Activated T-helper 1 cell treated with anti-CD3 and anti-CD28 coated beads, Interleukin-12 subunit alpha, Interleukin-12 subunit beta, Interleukin-2, Interleukin-4 antibody, amounts not matched to agents 30 ng/mL and 10 ng/mL and 1 ng/mL, durations not matched to agents 14 hours and 24 hours and 36 hours (primary cell): ENCODE results near the gene SERPINB10. TPM values are rescaled to one million over a fixed set of nuclear protein-coding genes. Genes with fewer than 3 reads are reported as not detected.

Experiments
- DNase-seq: peaks from one replicate; pipeline ENCODE4 v3.0.0; 2021; ENCODE audit warnings: low spot score
- H3K27ac Mint-ChIP-seq: one replicate; pipeline ENCODE4 v1.8.0; 2021; ENCODE audit warnings: mild to moderate bottlenecking, mixed read lengths
- H3K27me3 Mint-ChIP-seq: one replicate; pipeline ENCODE4 v1.8.0; 2022; ENCODE audit warnings: mild to moderate bottlenecking, moderate library complexity, mixed read lengths; ENCODE audit not compliant: insufficient read depth
- H3K36me3 Mint-ChIP-seq: one replicate; pipeline ENCODE4 v1.8.0; 2021; ENCODE audit warnings: low read depth, mixed read lengths
- H3K4me1 Mint-ChIP-seq: one replicate; pipeline ENCODE4 v1.8.0; 2021; ENCODE audit warnings: low read depth, mixed read lengths
- H3K4me3 Mint-ChIP-seq: one replicate; pipeline ENCODE4 v1.8.0; 2021; ENCODE audit warnings: mild to moderate bottlenecking, moderate library complexity, mixed read lengths
- H3K9me3 Mint-ChIP-seq: one replicate; pipeline ENCODE4 v1.8.0; 2021; ENCODE audit warnings: mixed read lengths
- intact Hi-C: fragments of 100-400 bp; cut with micrococcal nuclease; formaldehyde crosslinking; loops from one replicate; pipeline ENCODE4 v1.15.1; 2024
- total RNA-seq: library from RNA; stranded (reverse); gene quantifications from 2 replicates; pipeline ENCODE4 v1.2.3, GENCODE V29; 2022

Gene SERPINB10, protein sequence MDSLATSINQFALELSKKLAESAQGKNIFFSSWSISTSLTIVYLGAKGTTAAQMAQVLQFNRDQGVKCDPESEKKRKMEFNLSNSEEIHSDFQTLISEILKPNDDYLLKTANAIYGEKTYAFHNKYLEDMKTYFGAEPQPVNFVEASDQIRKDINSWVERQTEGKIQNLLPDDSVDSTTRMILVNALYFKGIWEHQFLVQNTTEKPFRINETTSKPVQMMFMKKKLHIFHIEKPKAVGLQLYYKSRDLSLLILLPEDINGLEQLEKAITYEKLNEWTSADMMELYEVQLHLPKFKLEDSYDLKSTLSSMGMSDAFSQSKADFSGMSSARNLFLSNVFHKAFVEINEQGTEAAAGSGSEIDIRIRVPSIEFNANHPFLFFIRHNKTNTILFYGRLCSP
- total RNA-seq = not detected in 2 replicates

DNA sequence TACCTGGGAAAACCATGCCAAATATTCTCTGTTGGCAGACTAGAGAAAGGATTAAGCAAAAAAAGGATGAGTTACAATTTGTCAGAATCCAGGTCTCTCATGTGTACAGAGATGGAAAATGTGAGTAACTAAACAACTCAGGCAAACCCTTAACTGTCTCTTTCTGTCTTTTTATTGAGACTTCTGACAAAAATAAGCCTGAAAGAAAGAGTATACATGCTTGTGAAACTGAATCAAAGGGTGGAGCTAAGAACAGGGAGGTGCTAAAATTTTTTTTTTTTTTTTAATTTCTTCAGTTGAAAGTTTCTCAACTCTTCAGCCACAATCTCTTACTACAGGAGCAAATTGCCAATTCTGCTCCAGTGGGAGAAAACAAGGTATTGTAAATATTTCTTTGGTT lies at the start of gene SERPINB10:
TSS of gene SERPINB10 (plus strand) at position 295 of the 400 bp plus-strand sequence. CDS start 7,553 bp downstream, outside the sequence.
- H3K9me3 Mint-ChIP-seq = no peaks in the 10 kb centered on the region
- H3K4me1 Mint-ChIP-seq = no peaks in the 10 kb centered on the region
- intact Hi-C loops = no loop called here
- H3K4me3 Mint-ChIP-seq = no peak within 1 kb of the TSS
- H3K36me3 Mint-ChIP-seq = no peaks in the 10 kb centered on the region
- DNase-seq = no peak
- H3K27me3 Mint-ChIP-seq = peaks cover 29% of the 10 kb centered on the region
- H3K27ac Mint-ChIP-seq = no peak within 1 kb of the TSS

DNA sequence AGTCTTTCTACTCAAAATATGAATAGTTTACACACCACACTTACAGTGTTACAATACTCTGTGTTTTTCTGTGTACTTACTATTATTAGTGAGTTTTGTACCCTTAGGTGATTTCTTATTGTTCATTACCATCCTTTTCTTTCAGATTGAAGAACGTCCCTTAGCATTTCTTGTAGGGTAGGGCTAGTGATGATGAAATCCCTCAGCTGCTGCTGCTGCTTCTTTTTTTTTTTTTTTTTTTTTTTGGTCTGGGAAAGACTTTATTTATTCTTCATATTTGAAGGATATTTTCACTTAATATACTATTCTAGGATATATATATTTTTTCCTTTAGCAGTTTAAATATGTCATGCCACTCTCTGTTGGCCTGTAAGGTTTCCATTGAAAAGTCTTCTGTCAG lies 49.3 kb upstream of the SERPINB10 start:
- Mint-ChIP-seq H3K27me3 (peaks cover 9% of the 10 kb centered on the region), H3K4me3 (no peak overlapping the region), H3K4me1 (no peaks in the 10 kb centered on the region), H3K36me3 (no peaks in the 10 kb centered on the region), H3K27ac (no peak overlapping the region), H3K9me3 (no peaks in the 10 kb centered on the region)
- intact Hi-C loops = no loop called here
- DNase-seq = no peak

DNA sequence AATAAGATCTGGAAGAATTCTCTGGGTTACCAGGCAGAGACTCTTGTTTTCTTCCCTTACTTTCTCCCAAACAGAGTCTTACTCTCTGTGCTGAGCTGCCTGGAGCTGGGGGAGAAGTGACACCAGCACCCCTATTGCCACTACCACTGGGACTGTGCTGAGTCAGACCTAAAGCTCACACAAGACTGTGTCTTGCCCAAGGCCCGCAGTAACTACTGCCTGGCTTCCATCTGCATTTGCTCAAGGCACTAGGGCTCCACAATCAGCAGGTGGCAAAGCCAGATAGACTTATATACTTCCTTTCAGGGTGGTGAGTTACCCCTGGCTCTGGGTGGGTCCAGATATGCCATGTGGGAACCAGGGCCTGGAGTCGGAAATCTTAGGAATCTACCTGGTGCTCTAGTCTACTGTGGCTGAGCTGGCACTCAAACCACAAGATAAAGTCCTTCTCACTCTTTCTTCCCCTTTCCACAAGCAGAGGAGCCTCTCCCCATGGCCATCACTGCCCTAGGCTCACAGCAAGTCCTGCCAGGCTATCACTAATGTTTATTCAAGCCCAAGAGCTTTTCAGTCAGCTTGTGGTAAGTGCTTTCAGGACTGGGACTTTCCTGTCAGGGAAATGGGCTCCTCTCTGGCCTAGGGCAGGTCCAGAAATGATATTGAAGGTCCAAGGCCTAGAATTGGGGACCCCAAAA lies 47.8 kb upstream of the SERPINB10 start:
- Mint-ChIP-seq H3K4me3 (no peak overlapping the region), H3K9me3 (no peaks in the 10 kb centered on the region), H3K27ac (no peak overlapping the region), H3K27me3 (peaks cover 9% of the 10 kb centered on the region), H3K36me3 (no peaks in the 10 kb centered on the region), H3K4me1 (no peaks in the 10 kb centered on the region)
- intact Hi-C loops = no loop called here
- DNase-seq = no peak

DNA sequence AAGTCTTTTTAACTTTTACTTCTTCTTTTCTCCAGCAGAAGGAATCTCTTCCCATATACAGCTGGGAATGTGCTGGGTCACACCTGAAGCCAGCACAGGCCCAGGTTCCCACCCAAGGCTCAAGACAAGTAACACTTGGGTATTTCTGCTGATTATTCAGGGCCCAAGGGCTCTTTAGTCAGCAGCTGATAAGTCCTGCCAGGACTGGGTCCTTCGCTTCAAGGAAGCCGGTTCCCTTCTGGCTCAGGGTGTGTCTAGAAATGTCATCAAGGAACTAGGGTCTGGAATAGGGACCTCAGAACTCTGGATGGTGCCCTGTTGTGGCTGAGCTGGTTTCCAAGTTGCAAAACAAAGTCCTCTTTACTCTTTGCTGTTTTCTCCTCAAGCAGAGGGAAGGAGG lies 47.2 kb upstream of the SERPINB10 start:
- Mint-ChIP-seq H3K27ac (no peak overlapping the region), H3K9me3 (no peaks in the 10 kb centered on the region), H3K27me3 (peaks cover 9% of the 10 kb centered on the region), H3K36me3 (no peaks in the 10 kb centered on the region), H3K4me3 (no peak overlapping the region), H3K4me1 (no peaks in the 10 kb centered on the region)
- no peak for DNase-seq
- intact Hi-C loops = no loop called here

DNA sequence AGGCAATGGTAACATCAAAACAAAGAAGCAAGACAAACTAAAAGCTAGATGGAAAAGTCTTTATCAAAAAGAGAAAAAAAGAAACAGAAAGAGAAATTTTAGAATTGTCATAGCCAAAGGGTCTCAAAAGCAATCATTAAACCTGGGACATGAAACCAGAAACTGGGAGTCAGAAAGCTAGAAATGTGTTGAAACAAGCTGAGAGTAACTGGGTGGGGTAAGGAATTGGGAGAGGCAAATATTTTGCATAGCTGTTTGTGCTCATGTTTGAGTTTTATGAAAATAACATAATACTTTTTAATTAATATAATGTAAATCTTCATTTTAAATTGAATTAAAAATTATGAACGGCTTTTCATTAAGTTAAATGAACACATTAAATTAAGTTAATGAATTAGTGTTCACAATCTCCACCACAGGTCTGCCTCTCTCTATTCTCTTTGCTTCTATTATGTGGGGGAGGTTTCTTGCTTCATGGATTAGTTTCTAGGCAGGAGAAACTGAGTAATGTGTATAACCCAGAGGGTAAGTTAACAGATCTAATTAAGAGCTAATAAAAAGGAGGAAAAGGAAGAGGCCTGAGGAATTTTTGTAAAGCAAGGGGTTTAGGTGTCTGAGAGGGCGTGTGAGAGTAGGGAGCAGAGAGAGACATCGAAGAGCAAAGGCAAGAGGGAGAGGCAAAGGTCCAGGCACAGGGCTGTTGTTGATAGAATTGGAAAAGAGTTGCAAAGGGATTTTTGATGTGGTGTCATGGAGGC lies 40.2 kb upstream of the SERPINB10 start:
- no peak for DNase-seq
- Mint-ChIP-seq H3K27me3 (peaks cover 7% of the 10 kb centered on the region), H3K9me3 (no peaks in the 10 kb centered on the region), H3K36me3 (no peaks in the 10 kb centered on the region), H3K27ac (no peak overlapping the region), H3K4me1 (no peaks in the 10 kb centered on the region), H3K4me3 (no peak overlapping the region)
- intact Hi-C loops = no loop called here

DNA sequence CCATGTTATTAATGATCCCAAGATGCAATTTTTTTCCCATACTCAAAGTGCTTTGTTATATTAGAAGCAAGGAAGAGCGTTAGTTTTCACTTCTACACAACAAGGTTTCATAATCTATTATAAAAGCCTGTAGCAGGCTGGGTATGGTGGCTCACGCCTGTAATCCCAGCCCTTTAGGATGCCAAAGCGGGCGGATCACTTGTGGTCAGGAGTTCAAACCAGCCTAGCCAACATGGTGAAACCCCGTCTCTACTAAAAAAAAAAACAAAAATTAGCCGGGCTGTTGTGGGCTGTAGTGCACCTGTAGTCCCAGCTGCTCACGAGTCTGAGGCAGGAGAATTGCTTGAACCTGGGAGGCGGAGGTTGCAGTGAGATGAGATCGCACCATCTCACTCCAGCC lies 39.2 kb upstream of the SERPINB10 start:
- Mint-ChIP-seq H3K4me1 (no peaks in the 10 kb centered on the region), H3K27me3 (peaks cover 4% of the 10 kb centered on the region), H3K27ac (no peak overlapping the region), H3K9me3 (no peaks in the 10 kb centered on the region), H3K36me3 (no peaks in the 10 kb centered on the region), H3K4me3 (no peak overlapping the region)
- intact Hi-C loops = no loop called here
- DNase-seq = no peak

DNA sequence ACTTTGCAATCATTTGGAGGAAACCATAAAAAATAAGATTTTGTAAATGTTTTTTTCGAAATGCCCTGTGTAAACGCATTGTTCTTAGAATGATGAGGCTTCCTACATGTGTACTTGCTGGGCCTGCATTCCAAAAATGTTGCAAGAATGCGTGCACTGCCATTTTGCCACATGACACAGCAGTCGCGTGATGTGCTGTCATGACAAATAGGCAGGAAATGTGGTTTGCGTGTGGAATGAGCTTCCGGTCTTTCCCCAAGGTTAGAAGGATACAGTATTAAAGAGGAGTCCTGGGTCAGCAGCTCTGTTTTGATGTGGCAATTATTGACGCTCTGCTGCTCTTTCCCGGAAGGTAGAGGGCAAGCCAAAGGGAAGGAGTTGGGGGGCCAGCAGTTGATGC lies 38.4 kb upstream of the SERPINB10 start:
- Mint-ChIP-seq H3K27me3 (peaks cover 6% of the 10 kb centered on the region), H3K4me1 (no peaks in the 10 kb centered on the region)

DNA sequence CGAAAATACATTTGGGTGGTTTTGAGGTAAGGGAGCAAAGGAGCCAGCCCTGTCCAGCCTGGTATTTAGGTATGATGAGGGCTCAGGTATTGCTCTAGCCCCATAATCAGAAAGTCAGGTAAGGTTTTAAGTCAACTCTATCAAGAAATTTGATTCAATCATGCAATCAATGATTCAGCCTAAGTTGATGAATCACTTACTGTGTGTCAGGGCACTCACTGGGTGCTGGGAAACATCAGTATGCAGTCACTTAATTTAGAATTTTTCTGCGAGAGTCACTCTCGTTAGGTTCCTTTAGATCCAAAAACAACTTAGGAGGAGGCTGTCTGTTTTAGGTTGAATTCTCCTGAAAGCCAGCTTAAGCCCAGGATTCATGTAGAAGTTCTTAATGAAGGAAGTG lies 37.9 kb upstream of the SERPINB10 start:
- H3K4me1 Mint-ChIP-seq = no peaks in the 10 kb centered on the region
- no peak overlapping the region for H3K4me3 Mint-ChIP-seq
- intact Hi-C loops = no loop called here
- peaks cover 6% of the 10 kb centered on the region for H3K27me3 Mint-ChIP-seq
- no peak overlapping the region for H3K27ac Mint-ChIP-seq
- no peak for DNase-seq
- H3K36me3 Mint-ChIP-seq = no peaks in the 10 kb centered on the region
- H3K9me3 Mint-ChIP-seq = no peaks in the 10 kb centered on the region

More for the DNA sequence above, 38.4 kb upstream of the SERPINB10 start:
- Mint-ChIP-seq H3K27ac (no peak overlapping the region), H3K4me3 (no peak overlapping the region), H3K9me3 (no peaks in the 10 kb centered on the region), H3K36me3 (no peaks in the 10 kb centered on the region)
- intact Hi-C loops = no loop called here
- DNase-seq = no peak

DNA sequence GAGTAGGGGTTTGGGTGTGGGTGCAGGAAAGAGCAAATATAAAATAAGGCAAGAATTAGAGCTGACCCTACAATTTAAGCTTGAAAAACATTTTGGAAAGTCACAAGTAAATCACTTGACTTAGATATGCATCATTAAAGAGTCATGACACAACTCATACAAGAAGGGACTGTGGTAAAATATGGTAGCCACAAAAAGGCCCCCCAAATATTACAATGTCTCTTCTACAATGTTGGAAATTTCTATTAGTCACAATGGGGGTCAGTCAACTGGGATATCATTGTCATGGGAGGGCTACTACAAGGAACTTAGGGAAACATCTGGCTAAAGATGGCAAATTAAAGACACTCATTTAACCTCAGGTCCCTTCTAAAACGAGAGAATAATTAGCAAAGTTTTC lies 35.9 kb upstream of the SERPINB10 start:
- Mint-ChIP-seq H3K36me3 (no peaks in the 10 kb centered on the region), H3K9me3 (no peaks in the 10 kb centered on the region), H3K4me3 (no peak overlapping the region), H3K27ac (no peak overlapping the region), H3K27me3 (peaks cover 6% of the 10 kb centered on the region), H3K4me1 (no peaks in the 10 kb centered on the region)
- intact Hi-C loops = no loop called here
- no peak for DNase-seq

DNA sequence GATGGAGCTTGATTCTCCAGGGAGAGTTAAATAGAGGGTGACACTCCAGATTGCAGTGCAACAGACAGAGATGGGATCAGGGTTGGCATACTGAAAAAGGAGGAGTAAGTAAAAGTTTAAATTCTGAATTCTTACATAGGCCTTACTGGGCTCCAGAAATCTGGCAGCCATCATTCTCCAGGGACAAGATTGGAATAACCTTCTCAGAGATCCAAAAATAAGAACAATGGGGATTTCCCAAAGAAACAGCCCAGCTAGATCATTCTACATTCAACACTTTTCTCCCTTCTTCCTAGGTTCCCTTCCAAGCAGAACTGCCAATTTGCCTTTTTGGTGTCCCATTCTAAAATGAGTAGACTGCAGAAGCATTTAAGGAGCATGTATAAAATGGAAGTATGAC lies 35.2 kb upstream of the SERPINB10 start:
- DNase-seq = no peak
- intact Hi-C loops = no loop called here
- Mint-ChIP-seq H3K9me3 (no peaks in the 10 kb centered on the region), H3K4me3 (no peak overlapping the region), H3K27me3 (peaks cover 6% of the 10 kb centered on the region), H3K36me3 (no peaks in the 10 kb centered on the region), H3K4me1 (no peaks in the 10 kb centered on the region), H3K27ac (no peak overlapping the region)

DNA sequence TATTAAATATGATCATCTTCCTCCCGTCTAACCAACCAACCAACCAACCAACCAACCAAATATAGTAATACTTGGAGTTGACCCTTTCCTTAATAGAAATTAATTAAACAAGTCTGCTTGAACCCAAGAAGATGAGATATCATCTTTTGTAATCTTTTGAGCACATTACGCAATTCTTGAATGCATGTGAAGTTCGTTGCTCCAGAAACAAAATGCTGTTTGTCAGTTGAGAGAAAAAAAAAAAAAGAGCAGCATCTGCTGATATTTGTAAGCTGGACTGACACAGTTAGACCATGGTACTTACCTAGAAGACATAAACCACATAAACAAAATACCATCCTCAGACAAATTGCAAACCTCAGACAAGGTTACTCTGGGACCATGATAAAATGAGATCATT lies 29.4 kb upstream of the SERPINB10 start:
- H3K27ac Mint-ChIP-seq = no peak overlapping the region
- H3K27me3 Mint-ChIP-seq = peaks cover 13% of the 10 kb centered on the region
- H3K9me3 Mint-ChIP-seq = no peaks in the 10 kb centered on the region
- H3K4me3 Mint-ChIP-seq = no peak overlapping the region
- no peaks in the 10 kb centered on the region for H3K36me3 Mint-ChIP-seq
- intact Hi-C loops = no loop called here
- no peak for DNase-seq
- H3K4me1 Mint-ChIP-seq = no peaks in the 10 kb centered on the region

DNA sequence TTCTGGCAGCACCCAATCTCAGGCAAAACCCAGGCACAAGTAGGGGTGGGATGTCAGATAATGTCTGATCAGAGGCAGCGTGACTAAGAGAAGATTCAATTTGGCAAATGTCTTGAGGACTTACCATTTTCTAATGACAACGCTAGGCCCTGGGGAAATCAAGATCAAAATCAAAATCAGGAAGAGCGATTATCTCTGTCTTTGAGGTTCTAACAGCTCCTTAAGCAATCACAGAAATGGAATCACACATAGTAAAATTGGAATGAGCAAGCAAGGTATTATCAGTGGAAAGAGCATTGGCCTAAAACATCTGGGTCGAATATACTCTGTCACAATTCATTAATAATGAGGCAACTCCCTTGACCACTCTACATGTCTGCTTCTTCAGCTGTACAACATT lies 28.8 kb upstream of the SERPINB10 start:
- H3K27me3 Mint-ChIP-seq = peaks cover 10% of the 10 kb centered on the region

DNA sequence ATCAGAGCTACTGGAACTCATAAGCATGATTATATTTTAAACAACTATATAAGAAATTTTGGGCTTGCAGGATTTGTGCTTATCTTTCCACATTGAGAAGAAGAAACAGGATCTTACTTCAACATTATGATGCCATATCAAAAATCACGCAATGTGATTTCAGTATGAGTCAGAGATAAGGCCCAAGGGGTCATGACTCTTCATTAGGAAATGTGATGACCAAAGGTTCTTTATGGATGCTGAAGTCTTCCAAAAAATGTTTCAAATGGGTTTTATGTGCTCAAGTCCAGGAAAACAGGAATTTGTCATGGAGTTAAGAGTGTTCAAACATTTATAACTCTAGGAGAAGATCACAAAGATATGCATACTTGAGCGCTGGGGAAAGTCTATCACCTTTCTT lies 28.0 kb upstream of the SERPINB10 start:
- Mint-ChIP-seq H3K4me1 (no peaks in the 10 kb centered on the region), H3K27me3 (peaks cover 15% of the 10 kb centered on the region), H3K36me3 (no peaks in the 10 kb centered on the region), H3K27ac (no peak overlapping the region), H3K4me3 (no peak overlapping the region), H3K9me3 (no peaks in the 10 kb centered on the region)
- intact Hi-C loops = no loop called here
- DNase-seq = no peak

More for the DNA sequence above, 28.8 kb upstream of the SERPINB10 start:
- no peak overlapping the region for H3K27ac Mint-ChIP-seq
- H3K4me1 Mint-ChIP-seq = no peaks in the 10 kb centered on the region
- no peak overlapping the region for H3K4me3 Mint-ChIP-seq
- H3K9me3 Mint-ChIP-seq = no peaks in the 10 kb centered on the region
- no peak for DNase-seq
- intact Hi-C loops = no loop called here
- H3K36me3 Mint-ChIP-seq = no peaks in the 10 kb centered on the region
